Immature natural killer cell (primary cell): ENCODE measurements around the gene ENTHD1. TPM values are rescaled to one million over a fixed set of nuclear protein-coding genes. Genes with fewer than 3 reads are reported as not detected.

ENCODE experiments used
- polyA plus RNA-seq, 3 donors: library from polyadenylated mRNA; unstranded; fragments of 300-500 nt; fragmentation: Illumina TruSeq; gene quantifications; one replicate each; pipeline ENCODE4 v1.2.3, GENCODE V29; 2021

Gene ENTHD1
- polyA plus RNA-seq, 3 donors from 2014 or later = not detected

Other genes starting within 250 kb of the ENTHD1 start
- 10 to 100 TPM; 41.7 to 67.5 (median 46.0) TPM for gene GRAP2, start 7.3 kb upstream of the ENTHD1 start, polyA plus RNA-seq
- gene TMA7B, start 66.6 kb upstream of the ENTHD1 start, polyA plus RNA-seq = 1 to 10 TPM in 2 of 3 donors, not detected in 1; 1.4 to 2.1 TPM
- gene FAM83F, start 101.2 kb upstream of the ENTHD1 start, polyA plus RNA-seq = not detected